Measurements from ENCODE around the gene GIMAP4. TPM values are rescaled to one million over a fixed set of nuclear protein-coding genes. Genes with fewer than 3 reads are reported as not detected.
"Not testable (repeated sequence)": the region's sequence is repeated elsewhere in the genome, so short reads cannot be mapped to it uniquely, and the experiment has no call there.

The GIMAP4 gene
- not detected in 2 replicates for total RNA-seq

DNA sequence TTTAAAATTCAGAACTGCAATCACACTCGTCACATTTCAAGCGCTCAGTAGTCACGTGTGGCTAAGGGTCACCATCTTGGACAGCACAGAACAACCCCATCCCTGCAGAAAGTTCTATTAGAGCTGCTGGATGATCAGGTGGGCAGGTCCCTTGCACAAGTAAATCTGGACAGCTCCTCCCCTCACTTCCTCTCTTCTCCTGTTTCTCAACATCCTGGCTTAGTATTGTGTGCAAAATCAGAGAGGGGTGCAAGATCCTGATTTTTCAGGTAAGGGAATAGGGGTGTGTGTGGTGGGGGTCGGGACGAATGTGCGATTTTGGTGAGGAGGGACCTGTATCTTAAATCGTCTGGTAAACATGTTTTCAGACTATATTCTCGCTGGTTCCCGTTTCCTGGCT lies at the start of gene GIMAP4:
Gene GIMAP4, plus strand, starts transcription at position 222 of the 400 bp plus-strand sequence. CDS start 2,512 bp downstream, outside the sequence.
- H3K4me3 ChIP-seq (ENCODE audit: low read depth, low read length), result no peak within 1 kb of the TSS
- TF ChIP-seq, protein P1, sequence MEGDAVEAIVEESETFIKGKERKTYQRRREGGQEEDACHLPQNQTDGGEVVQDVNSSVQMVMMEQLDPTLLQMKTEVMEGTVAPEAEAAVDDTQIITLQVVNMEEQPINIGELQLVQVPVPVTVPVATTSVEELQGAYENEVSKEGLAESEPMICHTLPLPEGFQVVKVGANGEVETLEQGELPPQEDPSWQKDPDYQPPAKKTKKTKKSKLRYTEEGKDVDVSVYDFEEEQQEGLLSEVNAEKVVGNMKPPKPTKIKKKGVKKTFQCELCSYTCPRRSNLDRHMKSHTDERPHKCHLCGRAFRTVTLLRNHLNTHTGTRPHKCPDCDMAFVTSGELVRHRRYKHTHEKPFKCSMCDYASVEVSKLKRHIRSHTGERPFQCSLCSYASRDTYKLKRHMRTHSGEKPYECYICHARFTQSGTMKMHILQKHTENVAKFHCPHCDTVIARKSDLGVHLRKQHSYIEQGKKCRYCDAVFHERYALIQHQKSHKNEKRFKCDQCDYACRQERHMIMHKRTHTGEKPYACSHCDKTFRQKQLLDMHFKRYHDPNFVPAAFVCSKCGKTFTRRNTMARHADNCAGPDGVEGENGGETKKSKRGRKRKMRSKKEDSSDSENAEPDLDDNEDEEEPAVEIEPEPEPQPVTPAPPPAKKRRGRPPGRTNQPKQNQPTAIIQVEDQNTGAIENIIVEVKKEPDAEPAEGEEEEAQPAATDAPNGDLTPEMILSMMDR (IDR thresholded peaks at IDR 0.05; ENCODE audit: insufficient read depth, low read depth, low read length), result no peak
- DNase-seq (ENCODE audit: low read depth), result no peak

DNA sequence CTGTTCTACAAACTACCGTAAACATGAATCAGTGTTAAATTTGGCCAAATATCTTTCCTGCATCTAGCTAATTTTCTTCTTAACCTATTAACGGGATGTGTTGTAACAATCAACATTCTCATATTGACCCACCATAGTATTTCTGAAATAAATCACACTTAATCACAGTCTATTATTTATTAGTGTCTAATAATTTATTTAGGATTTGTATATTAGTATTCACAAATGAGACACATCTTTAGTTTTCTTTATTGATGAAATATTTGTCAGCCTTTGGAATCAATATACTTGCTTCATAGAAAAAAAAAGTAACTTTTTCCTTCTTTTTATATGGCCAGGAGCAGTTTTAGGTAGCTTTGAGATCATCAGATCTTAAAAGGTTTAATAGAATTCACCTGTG lies 47.9 kb upstream of the GIMAP4 start:
- TF ChIP-seq, protein P1 (IDR thresholded peaks at IDR 0.05; ENCODE audit: insufficient read depth, low read depth, low read length), result no peak
- DNase-seq (ENCODE audit: low read depth), result no peak
- no peak overlapping the region for H3K4me3 ChIP-seq (ENCODE audit: low read depth, low read length)

DNA sequence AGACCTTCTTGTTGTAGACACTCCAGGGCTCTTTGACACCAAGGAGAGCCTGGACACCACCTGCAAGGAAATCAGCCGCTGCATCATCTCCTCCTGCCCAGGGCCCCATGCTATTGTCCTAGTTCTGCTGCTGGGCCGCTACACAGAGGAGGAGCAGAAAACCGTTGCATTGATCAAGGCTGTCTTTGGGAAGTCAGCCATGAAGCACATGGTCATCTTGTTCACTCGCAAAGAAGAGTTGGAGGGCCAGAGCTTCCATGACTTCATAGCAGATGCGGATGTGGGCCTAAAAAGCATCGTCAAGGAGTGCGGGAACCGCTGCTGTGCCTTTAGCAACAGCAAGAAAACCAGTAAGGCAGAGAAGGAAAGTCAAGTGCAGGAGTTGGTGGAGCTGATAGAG lies 47.0 kb upstream of the GIMAP4 start:
- DNase-seq (ENCODE audit: low read depth), result no peak
- TF ChIP-seq, protein P1 (IDR thresholded peaks at IDR 0.05; ENCODE audit: insufficient read depth, low read depth, low read length), result no peak
- H3K4me3 ChIP-seq (ENCODE audit: low read depth, low read length), result no peak overlapping the region

DNA sequence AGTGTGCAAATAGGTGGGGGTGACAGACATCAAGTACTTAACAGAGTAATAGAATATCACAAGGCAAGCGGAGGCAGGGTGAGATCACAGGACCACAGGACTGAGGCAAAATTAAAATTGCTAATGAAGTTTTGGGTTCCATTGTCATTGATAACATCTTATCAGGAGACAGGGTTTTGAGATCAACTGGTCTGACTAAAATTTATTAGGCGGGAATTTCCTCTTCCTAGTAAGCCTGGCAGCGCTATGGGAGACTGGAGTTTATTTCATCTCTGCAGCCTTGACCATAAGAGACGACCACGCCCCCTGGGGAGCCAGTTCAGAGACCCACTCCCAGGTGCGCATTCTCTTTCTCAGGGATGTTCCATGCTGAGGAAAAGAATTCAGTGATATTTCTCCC lies 44.3 kb upstream of the GIMAP4 start:
- DNase-seq (ENCODE audit: low read depth); H3K4me3 ChIP-seq (ENCODE audit: low read depth, low read length): not testable (repeated sequence)

DNA sequence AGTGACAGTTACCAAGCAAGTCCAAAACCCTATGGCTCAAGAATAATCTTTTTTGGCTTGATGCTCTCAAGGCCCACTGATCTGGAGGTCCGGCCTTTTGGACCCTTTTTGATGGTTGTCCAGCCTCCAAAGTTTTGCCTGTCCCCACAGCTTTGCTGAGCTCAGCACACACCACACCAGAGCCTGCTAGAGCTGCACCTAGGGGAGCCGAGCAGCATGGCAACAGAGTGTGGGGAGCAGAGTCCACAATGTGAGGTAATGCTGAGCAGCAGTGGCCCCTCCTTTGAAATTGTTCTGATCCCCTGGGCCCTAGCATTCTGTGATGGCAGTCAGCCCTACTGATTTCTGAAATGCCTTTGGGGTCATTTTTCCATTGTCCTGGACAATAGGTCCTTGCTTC lies 43.2 kb upstream of the GIMAP4 start:
- no peak for DNase-seq (ENCODE audit: low read depth)
- TF ChIP-seq, protein P1 (IDR thresholded peaks at IDR 0.05; ENCODE audit: insufficient read depth, low read depth, low read length), result no peak
- H3K4me3 ChIP-seq (ENCODE audit: low read depth, low read length), result no peak overlapping the region

DNA sequence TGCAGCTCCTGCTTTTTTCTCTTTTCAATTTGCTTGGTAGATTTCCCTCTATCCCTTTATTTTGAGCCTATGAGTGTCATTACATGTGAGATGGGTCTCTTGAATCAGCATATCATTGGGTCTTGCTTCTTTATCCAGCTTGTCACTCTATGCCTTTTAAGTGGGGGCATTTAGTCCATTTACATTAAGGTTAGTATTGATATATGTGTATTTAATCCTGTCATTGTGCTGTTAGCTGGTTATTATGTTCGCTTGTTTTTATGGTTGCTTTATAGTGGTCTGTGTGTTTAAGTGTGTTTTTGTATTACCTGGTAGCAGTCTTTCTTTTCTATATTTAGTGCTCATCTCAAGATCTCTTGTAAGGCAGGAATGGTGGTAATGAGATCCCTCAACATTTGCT lies 35.5 kb upstream of the GIMAP4 start:
- H3K4me3 ChIP-seq (ENCODE audit: low read depth, low read length), result no peak overlapping the region
- TF ChIP-seq, protein P1 (IDR thresholded peaks at IDR 0.05; ENCODE audit: insufficient read depth, low read depth, low read length), result no peak
- DNase-seq (ENCODE audit: low read depth), result no peak

DNA sequence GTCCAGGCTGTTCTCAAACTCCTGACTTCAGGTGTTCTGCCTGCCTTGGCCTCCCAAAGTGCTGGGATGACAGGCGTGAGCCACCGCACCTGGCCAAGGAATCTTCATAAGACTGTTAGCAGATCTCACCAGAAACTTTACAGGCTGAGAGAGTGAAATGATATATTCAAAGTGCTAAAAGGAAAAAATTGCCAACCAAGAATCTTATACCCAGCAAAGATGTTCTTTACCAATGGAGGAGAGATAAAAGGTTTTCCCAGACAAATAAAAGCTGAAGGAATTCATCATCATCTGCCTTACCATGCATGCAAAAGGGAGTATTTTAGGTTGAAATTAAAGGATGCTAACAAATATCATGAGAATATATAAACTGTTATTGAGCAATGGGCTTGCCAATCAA lies 28.9 kb upstream of the GIMAP4 start:
- TF ChIP-seq, protein P1 (IDR thresholded peaks at IDR 0.05; ENCODE audit: insufficient read depth, low read depth, low read length), result no peak
- H3K4me3 ChIP-seq (ENCODE audit: low read depth, low read length), result no peak overlapping the region
- DNase-seq (ENCODE audit: low read depth), result no peak

Measured in fibroblast of villous mesenchyme (primary cell).